Hepatocyte (in vitro differentiated cells): Measurements from ENCODE around the gene TSPAN12.
"Not testable (repeated sequence)": the region's sequence is repeated elsewhere in the genome, so short reads cannot be mapped to it uniquely, and the experiment has no call there.

Source experiments
- CTCF ChIP-seq: fragments of 200-600 bp; sonication (generic); IDR thresholded peaks from 2 replicates; pipeline ENCODE4 v1.5.1; 2016; ENCODE audit warnings: antibody characterized with exemption, mild to moderate bottlenecking; ENCODE audit not compliant: poor library complexity
- EZH2phosphoT487 ChIP-seq: fragments of 200-600 bp; sonication (generic); IDR thresholded peaks from one replicate; pipeline ENCODE4 v1.6.1; 2018; ENCODE audit warnings: antibody characterized with exemption, mild to moderate bottlenecking, low read depth, moderate library complexity; ENCODE audit not compliant: unreplicated experiment, severe bottlenecking

GRCh38 chr7:120781924-120782323 is 76.0 kb downstream of the TSPAN12 start:
- TF ChIP-seq CTCF, EZH2phosphoT487: not testable (repeated sequence)
